ENCODE measurements around the gene CDC42EP2.
"Not testable (repeated sequence)": the region's sequence is repeated elsewhere in the genome, so short reads cannot be mapped to it uniquely, and the experiment has no call there.

The CDC42EP2 gene

DNA sequence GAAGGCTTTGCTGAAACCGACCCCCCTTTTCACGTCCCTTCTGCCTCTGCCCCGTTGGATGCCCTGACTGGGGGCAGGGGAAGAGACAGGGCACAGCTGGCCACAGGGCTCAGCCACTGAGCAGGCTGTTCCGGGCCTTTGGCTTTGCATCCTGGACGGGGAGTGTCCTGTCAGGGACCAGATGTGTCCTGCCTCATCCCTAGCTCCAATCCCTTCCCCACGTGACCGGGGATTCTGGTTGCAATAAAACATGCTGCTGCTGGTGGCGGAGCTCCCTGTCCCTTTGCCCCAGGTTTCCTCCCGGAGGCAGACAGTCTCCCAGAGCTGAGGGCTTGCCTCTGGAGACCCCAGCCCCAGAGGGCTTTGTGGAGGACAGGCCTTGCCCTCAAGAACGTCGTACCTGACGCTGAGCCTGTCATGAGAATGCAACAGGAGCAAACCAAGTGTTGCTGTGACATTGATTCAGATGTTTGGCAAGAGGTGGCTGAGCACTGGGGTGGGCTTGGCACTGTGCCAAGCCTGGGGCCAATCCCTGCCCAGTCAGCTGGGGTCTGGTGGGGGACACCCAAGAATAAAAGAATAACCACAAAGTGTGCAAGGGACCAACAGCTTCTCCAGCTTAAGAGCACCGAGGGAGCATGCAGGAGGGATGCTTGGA is 7.3 kb downstream of the CDC42EP2 start:
- DNase-seq = no peak

DNA sequence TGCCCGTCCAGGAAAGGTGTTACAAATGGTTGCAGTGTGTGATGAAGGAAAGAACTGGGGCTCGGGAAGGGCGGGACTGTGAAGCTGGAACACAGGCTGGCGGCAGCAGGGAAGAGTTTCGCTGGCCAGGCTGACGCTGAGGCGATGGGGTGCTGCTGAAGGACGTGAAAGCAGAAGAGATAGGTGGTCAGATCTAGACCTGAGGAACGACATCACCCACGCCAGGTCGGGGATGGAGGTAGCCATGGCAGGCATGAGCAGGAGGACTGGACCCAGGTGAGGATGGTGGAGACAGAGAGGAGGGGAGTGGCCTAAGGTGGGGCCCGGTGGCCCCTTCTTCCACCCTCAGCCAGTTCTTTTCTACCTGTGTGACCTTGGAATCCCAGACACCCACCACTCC is 9.1 kb downstream of the CDC42EP2 start:
- no peak for DNase-seq

DNA sequence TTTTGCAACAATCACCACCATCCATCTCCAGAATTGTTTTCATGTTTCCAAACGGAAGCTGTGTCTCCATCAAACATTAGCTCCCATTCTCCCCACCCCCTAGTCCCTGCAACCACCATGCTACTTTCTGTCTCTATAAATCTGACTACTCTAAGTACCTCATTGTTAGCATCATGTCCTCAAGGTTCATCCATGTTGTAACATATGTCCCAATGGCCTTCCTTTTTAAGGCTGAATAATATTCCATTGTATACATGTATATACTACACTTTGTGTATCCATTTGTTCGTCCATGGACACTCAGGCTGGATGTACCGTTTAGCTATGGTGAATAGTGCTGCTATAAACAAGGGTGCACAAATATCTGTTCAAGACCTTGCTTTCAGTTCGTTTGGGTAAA is 10.8 kb downstream of the CDC42EP2 start:
- no peak for DNase-seq

DNA sequence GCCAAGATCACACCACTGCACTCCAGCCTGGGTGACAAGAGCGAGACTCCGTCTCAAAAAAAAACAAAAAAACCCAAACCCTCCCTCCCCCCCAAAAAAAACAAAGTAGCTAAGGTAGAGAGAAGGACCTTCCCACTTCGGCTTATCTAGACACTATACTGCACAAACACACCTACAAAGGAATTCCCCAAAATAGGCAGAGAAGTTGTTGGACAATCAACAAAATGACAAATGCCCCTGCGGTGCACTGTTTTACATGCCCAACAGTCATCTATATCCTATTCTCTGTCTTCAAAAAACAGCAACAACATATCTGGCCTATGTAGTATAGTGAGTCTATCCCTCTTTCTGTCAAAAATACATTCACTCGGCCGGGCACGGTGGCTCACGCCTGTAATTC is 12.4 kb downstream of the CDC42EP2 start:
- no peak for DNase-seq

DNA sequence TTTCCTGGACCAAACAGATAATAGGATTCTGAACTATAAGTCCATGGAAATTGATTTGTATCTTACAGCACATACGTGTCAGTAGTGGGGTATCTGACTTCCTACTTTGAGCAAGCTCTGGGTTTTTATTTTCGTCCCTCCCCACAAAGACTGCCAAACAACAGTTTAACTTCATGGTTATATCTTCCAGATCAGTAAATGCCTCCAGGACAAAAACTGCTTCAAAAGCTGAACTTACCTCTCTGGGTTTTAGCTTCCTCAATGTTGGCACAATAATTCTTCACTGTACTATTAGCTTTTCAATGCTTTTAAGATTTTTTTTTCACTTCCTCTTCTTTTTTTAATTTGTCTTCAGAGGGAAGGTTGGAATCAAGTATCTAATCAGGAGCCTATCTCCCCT is 14.8 kb downstream of the CDC42EP2 start:
- DNase-seq = no peak

DNA sequence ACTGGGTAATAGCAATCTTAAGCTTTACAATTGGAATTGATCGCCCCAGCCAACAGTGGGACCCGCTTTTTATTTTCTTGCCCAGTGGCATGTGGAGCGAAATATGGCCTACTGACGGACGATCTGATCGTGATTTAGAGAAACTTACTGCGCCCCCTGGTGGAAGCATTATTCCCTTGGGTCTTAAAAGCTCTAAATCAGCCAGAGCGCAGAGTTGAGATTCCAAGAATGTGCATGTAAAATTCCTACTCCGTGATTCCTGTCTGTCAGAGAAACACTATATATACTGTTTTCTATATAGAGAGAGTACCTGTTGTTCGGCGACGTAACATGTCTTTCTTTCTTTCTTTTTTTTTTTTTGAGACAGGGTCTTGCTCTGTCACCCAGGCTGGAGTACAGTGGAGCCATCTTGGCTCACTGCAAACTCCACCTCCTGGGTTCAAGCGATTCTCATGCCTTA is 15.3 kb downstream of the CDC42EP2 start:
- peak; percentile 77 for DNase-seq

DNA sequence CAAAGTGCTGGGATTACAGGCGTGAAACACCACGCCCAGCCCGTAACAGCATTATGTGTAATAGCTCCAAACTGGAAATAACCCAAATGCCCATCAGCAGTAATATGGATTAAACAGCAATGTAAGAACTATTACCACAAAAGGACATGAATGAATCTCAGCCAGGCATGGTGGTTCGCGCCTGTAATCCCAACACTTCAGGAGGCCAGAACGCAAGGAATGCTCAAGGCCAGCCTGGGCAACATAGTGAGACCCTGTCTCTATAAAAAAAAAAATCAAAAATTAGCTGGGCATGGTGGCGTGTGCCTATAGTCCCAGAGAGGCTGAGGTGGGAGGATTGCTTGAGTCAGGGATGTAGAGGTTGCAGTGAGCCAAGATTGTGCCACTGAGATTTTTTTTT is 15.9 kb downstream of the CDC42EP2 start:
- no peak for DNase-seq

DNA sequence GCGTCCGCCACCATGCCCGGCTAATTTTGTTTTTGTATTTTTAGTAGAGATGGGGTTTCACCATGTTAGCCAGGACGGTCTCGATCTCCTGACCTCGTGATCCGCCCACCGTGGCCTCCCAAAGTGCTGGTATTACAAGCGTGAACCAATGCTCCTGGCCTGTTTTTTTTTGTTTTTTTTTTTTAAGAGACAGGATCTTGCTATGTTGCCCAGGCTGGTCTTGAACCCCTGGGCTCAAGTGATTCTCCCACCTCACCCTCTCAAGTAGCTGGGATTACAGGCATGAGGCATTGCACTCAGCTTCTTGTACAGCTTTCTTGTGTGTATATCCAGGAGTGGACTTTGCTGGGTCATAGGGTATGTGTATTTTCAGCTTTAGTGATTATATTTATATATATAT is 17.9 kb downstream of the CDC42EP2 start:
- not testable (repeated sequence) for DNase-seq

DNA sequence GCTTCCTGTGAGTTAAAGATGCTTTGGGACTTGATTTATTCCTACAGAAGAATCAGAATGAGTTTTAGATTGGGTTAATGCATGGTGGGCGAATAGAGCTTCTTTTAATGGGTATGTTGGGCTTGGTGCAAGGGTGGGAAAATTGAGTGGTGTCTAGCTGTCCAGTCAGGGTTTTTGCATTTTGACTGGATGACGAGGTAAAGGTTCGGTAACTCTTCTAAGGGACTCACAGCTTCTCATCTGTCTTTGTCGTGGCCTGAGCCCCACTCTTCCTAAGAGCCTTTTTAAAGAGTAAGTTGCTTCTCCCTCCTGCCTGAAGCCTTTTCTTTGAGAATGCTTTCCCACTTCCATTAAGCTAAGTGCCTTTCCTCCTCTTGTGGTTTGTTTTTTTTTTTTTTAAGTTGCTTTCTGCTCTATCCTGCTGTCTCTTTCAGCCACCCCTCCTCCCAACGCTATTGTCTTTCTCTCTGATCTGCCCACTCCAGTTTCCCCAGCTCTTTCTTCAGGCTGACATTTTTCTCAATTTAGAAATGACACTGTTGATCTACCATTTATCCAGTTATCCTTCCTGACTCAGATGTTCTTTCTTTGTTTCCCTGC is 20.1 kb downstream of the CDC42EP2 start:
- no peak for DNase-seq

DNA sequence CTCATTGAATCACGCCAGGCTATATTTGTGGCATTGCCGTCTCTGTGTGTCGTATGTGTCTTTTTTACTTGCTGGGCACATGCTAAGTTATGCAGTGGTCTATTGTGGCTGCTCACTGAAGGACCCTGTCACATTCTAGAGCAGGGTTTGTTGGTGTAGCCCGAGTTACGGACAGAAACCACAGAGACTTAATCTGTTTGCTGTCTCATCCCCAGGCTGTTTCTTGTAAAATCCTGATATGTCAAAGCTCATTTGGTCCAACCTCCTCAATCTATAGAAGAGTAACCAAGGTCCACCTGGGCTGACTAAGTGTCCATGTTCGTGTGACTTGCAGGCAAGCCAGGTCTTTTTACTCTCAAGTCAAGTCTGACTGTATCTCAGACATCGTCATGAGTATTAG is 24.0 kb downstream of the CDC42EP2 start:
- no peak for DNase-seq

DNA sequence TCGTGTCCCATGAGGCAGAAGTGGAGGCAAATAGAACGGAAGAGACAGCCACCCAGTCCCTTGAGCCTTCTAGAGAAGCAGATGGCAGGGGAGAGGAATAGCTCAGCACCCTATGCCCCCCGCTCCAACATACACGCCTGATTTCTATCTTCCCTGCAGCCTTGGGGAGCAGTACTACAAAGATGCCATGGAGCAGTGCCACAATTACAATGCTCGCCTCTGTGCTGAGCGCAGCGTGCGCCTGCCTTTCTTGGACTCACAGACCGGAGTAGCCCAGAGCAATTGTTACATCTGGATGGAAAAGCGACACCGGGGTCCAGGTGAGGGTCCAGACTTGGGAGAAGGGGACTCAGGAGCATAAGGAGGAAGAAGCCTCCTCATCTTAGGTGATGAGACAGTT is 25.6 kb downstream of the CDC42EP2 start:
- no peak for DNase-seq

DNA sequence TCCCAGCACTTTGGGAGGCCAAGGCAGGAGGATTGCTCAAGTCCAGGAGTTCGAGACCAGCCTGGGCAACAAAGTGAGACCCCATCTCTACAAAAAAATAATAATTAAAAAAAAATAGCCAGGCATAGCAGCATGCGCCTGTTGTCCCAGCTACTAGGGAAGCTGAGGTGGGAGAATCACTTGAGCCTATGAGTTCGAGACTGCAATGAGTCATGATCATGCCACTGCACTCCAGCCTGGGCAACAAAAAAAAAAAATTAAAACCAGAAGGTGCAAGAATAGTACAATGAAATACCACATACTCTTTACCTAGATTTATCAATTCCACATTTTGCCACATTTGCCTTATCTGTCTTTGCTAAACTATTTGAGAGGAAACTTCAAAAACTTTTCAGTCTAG is 27.2 kb downstream of the CDC42EP2 start:
- DNase-seq = no peak

DNA sequence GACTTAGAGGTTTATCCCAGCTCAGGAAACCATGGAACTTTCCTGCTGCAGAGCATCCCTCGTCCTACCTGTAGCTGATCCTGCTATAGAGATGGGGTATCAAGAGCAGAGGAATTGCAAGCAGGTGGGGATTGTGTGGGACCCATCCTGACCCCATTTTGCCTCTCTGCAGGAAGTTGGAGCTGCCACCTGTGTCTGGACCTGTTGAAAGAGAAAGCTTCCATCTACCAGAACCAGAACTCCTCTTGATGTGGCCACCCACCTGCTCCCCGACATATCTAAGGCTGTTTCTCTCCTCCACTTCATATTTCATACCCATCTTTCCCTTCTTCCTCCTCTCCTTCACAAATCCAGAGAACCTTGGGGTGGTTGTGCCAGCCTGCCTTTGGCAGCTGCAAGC is 36.8 kb downstream of the CDC42EP2 start:
- no peak for DNase-seq

DNA sequence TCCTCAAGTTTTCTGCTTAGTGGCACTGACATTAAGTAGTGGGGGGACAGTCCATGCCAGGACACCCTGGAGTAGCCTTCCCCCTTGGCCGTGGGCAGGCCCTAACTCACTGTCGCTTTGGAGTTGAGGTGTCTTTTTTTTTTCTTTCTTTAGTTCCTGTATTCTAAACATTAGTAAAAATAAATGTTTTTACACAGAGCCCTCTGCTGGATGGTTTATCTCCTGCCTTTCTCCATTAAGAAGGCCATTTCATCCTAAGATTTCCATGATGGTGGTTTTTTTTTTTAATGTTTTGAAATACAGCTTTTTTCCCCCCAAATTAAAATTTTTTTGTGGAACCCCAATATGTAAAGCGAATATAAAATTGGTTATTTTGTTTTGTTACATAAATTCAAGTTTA is 38.1 kb downstream of the CDC42EP2 start:
- DNase-seq = no peak

DNA sequence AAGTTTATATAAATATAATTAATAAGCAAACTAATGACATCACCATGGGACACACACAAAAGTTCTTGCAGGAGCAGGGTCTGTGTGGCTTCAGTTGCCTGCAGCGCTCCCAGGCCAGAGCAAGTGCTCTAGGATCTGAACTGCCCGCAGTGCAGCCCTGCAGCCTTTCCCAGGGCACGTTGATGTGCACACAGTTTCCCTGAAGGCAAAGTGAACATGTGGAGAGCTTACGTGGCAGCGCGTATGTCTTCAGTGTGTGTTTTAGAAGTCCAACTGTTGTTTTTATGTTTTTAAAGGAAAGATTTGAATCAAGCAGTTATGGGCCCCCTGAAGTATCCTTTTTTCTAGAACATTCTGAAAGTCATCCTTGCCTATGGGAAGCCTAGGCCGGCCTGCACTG is 38.7 kb downstream of the CDC42EP2 start:
- DNase-seq = no peak

DNA sequence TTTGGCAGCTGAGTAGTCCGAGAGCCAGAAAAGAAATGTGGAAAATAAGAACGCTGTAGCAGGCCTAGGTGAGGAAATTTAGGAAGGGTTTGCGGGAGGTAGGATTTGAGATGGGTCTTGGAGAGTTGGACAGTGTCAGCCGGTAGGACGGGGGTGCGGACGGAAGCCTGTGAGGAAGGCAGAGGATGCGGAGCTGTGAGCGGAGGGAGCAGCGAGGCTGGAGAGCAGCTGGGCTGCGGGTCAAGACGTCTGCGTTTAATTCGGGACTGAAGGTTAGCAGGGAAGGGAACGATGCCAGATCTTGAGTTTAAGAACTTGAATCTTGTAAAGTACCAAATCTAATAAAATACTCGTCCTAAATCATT is 39.2 kb downstream of the CDC42EP2 start:
- no peak for DNase-seq

DNA sequence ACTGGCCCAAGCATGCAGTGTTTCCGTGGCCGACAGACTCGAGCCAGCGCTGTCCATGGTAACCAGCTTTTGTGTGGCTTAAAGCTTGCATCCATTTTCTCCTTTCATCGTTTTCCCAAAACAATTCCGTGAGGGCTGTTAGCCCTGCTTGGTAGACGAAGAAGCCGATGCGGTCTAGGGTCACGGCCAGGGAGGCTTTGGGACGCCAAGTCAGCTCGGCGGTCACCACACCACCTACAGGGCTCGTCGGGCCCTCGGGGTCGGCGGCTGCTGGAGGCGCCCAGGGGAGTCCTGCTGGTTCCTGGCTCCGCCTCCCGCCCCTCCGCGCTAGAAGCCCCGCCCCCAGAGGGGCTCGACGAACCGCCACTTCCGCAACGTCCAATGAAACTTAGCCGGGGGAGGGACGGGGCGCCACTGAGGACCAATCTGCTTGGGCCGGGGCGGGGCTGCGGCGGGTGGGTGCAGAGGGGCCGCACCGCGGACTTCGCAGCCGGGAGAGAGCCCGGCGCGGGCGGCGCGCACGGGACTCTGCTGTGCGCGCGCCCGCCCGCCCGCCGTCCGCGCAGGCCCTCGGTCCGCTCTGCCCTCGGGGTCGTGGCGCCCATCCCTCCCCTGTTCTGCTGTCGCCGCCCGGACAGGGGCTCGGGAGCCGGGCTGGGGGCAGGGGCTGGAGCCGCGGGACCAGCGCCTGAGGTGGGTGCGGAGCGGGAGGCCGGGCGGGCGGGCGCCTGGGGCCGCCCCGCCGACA is 39.8 kb downstream of the CDC42EP2 start, which contains the start of gene TIGD3:
Gene TIGD3, plus strand, starts transcription at position 487 of the 748 bp plus-strand sequence. CDS start 1,058 bp downstream, outside the sequence.
- peak; percentile 84 for DNase-seq

DNA sequence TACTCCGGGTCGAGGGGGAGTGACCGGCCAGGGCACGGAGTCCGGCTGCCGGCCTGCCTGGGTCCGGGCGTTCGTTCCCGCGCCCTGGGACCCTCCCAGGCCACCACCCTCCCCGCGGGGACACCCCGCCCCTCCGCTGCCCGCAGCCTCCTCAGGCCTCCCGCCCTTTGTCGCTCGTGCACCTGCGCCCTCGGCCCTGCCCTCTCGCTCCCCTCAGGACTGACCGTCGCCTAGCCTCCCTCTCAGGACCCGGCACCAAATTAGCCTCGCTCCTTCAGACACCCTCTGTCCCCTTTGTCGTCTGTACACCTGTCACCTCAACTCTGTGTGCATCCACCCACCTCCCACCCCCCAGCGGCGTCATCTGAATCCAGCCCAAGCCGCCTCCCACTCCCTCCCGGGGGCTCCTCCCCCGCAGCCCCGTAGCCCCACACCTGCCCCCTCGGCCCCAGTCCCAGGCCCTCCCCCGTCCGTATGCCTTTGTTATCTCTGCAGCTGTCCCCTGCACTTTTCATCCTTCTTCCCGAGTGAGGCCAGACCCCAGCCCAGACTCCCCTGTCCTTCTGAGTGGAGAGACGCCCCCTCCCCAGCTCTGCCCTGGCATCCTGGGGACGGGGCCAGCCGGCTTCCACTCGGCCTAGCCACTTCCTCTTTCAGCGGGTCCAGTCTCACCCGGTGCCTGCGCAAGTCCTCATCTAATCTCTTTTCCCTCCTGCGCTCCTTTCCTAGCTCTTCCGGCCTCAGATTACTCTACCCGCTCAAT is 40.5 kb downstream of the CDC42EP2 start:
- DNase-seq = peak; percentile 57

DNA sequence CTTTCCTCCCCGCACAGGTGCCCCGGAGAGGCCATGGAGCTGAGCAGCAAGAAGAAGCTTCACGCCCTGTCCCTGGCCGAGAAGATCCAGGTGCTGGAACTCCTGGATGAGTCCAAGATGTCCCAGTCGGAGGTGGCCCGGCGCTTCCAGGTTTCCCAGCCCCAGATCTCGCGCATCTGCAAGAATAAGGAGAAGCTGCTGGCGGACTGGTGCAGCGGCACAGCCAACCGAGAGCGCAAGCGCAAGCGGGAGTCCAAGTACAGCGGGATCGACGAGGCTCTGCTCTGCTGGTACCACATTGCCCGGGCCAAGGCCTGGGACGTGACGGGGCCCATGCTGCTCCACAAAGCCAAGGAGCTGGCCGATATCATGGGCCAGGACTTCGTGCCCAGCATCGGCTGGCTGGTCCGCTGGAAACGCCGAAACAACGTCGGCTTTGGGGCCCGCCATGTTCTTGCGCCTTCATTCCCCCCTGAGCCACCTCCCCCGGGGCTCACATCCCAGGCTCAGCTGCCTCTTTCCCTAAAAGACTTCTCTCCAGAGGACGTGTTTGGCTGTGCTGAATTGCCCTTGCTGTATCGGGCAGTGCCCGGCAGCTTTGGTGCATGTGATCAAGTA is 41.2 kb downstream of the CDC42EP2 start:
- DNase-seq = no peak

DNA sequence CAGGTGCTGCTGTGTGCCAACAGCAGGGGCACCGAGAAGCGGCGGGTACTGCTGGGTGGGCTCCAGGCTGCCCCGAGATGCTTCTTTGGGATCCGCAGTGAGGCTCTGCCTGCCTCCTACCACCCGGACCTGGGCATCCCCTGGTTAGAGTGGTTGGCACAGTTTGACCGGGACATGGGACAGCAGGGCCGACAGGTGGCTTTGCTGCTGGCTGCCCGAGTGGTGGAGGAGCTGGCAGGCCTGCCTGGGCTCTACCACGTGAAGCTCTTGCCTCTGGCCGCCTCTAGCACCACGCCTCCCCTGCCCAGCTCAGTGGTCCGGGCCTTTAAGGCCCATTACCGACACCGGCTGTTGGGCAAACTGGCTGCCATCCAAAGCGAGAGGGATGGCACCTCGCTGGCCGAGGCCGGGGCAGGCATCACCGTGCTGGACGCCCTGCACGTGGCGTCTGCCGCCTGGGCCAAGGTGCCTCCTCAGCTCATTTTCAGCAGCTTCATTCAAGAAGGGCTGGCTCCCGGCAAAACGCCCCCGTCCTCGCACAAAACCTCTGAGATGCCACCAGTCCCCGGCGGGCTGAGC is 41.8 kb downstream of the CDC42EP2 start:
- DNase-seq = no peak

DNA sequence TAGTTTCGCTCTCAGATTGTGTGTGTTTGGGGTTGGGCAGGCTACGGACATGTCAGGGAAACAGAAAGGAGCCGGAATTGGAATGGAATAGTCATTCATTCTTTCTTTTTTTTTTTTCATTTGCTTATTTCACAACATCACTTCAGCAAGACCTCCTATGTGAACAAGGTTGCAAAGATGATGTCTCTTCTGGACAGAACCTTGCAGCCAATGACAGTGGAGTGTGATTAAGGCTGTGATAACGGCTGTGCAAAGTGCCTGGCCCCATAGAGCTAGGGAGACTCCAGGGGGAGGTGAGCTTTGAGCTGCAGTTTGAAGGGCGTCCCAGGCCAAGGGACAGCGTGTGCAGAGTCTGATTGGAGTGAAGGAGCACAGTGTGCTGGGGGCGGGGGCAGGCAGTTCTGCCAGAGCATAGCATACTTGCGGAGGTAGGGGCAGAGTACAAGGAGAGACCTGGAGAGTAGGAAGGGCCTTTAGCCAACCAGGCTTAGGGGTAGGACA is 43.2 kb downstream of the CDC42EP2 start:
- no peak for DNase-seq

DNA sequence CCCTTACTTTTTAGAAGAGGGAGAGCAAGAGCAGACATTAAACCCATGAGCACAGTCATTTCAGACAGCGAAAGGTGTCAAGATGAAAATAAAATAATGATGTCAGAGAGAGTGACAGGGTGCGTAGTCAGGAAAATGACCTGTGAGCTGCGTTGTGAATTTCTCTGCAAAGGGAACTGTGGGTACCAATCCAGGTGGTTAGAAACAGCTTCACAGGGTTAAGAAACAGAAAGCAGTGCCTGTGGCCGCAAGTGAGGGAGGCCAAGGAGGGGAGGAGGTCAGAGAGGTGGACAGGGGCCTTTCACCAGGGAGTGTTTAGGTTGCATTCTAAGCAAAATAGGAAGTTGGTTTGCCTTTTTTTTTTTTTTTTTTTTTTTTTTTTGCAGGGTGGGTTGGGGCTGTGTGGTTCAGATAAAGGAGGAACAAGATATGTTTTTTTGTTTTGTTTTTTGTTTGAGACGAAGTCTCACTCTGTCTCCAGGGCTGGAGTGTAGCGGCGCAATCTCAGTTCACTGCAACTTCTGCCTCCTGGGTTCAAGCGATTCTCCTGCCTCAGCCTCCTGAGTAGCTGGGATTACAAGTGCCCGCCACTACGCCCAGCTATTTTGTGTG is 47.8 kb downstream of the CDC42EP2 start:
- DNase-seq = no peak
